ENCODE measurements around the gene EDIL3.

Gene EDIL3

GRCh38 chr5:84384604-84385575, at the start of gene EDIL3:
Gene EDIL3, minus strand, starts transcription at chr5:84384880. Its CDS starts 506 bp downstream, at chr5:84384374.
- DNase-seq, result no peak

- DNase-seq, result no peak
Observed at GRCh38 chr5:84433461-84433860, 48.8 kb upstream of the EDIL3 start.

- no peak for DNase-seq
Observed at GRCh38 chr5:84430863-84431663, 46.4 kb upstream of the EDIL3 start.

- DNase-seq, result no peak
Observed at GRCh38 chr5:84430079-84430478, 45.4 kb upstream of the EDIL3 start.

GRCh38 chr5:84425365-84425881, 40.7 kb upstream of the EDIL3 start:
- no peak for DNase-seq

- no peak for DNase-seq
Observed at GRCh38 chr5:84419742-84420141, 35.1 kb upstream of the EDIL3 start.

GRCh38 chr5:84411832-84412605, 27.3 kb upstream of the EDIL3 start:
- no peak for DNase-seq

GRCh38 chr5:84406111-84406510, 21.4 kb upstream of the EDIL3 start:
- DNase-seq, result no peak

GRCh38 chr5:84403773-84404172, 19.1 kb upstream of the EDIL3 start:
- no peak for DNase-seq

- DNase-seq, result no peak
Observed at GRCh38 chr5:84397385-84397784, 12.7 kb upstream of the EDIL3 start.

- DNase-seq, result no peak
Observed at GRCh38 chr5:84393969-84394368, 9.3 kb upstream of the EDIL3 start.

GRCh38 chr5:84392836-84393235, 8.2 kb upstream of the EDIL3 start:
- DNase-seq, result no peak

- no peak for DNase-seq
Observed at GRCh38 chr5:84385705-84386104, 1.0 kb upstream of the EDIL3 start.

GRCh38 chr5:84383816-84384603, 670 bp downstream of the EDIL3 start:
- no peak for DNase-seq

- DNase-seq, result no peak
Observed at GRCh38 chr5:84383296-84383815, 1.3 kb downstream of the EDIL3 start.

GRCh38 chr5:84382363-84383295, 2.1 kb downstream of the EDIL3 start:
- DNase-seq, result no peak

- no peak for DNase-seq
Observed at GRCh38 chr5:84381502-84382362, 2.9 kb downstream of the EDIL3 start.

- no peak for DNase-seq
Observed at GRCh38 chr5:84379749-84380148, 4.9 kb downstream of the EDIL3 start.

- no peak for DNase-seq
Observed at GRCh38 chr5:84378961-84379360, 5.7 kb downstream of the EDIL3 start.
